ENCODE measurements around the gene PRX. TPM values are rescaled to one million over a fixed set of nuclear protein-coding genes. Genes with fewer than 3 reads are reported as not detected.

PRX gene
- total and polyA plus RNA-seq, 2 of the 13 experiments (the other 11 are each of a cell fraction or from before 2014, with no cell fraction given) = 0.66 TPM

- TF ChIP-seq ZBTB40 (IDR thresholded peaks at IDR 0.05) = no peak
- peak; percentile 50; the same call in 1 of the 2 replicates for TF ChIP-seq ZBTB40 (CRISPR knock-in tag; IDR thresholded peaks at IDR 0.05)
- TF ChIP-seq CEBPG (CRISPR knock-in tag; IDR thresholded peaks at IDR 0.05) = no peak
- TF ChIP-seq ZNF746 (CRISPR knock-in tag; IDR thresholded peaks at IDR 0.05) = no peak
- TF ChIP-seq TFDP1 (CRISPR knock-in tag; IDR thresholded peaks at IDR 0.05; ENCODE audit: borderline replicate concordance) = peak; percentile 61; the same call in 1 of the 2 replicates
- no peak for TF ChIP-seq BCL3 (CRISPR knock-in tag; IDR thresholded peaks at IDR 0.05)
- TF ChIP-seq TFDP2 (CRISPR knock-in tag; IDR thresholded peaks at IDR 0.05) = peak; percentile 73
- TF ChIP-seq ZNF576 (CRISPR knock-in tag; IDR thresholded peaks at IDR 0.05) = no peak
- peak; percentile 66; the same call in 1 of the 2 replicates for TF ChIP-seq MAX (IDR thresholded peaks at IDR 0.05)
- TF ChIP-seq ZNF75D (CRISPR knock-in tag; IDR thresholded peaks at IDR 0.05; ENCODE audit: borderline replicate concordance) = no peak
- no peak for TF ChIP-seq ZUFSP (CRISPR knock-in tag; IDR thresholded peaks at IDR 0.05; ENCODE audit: borderline replicate concordance)
Observed at GRCh38 chr19:40443131-40443999, 30.2 kb upstream of the PRX start (continued).

All from HepG2 (cell line).